Measurements from ENCODE around the gene SGPP1.
A peak's percentile ranks its signal among the peaks of the same experiment; 100 is the strongest.

SGPP1 gene

GRCh38 chr14:63727231-63727735 is 582 bp downstream of the SGPP1 start:
- peak; percentile 29 for DNase-seq (ENCODE audit: low read depth, low spot score)
- TF ChIP-seq, protein P1, sequence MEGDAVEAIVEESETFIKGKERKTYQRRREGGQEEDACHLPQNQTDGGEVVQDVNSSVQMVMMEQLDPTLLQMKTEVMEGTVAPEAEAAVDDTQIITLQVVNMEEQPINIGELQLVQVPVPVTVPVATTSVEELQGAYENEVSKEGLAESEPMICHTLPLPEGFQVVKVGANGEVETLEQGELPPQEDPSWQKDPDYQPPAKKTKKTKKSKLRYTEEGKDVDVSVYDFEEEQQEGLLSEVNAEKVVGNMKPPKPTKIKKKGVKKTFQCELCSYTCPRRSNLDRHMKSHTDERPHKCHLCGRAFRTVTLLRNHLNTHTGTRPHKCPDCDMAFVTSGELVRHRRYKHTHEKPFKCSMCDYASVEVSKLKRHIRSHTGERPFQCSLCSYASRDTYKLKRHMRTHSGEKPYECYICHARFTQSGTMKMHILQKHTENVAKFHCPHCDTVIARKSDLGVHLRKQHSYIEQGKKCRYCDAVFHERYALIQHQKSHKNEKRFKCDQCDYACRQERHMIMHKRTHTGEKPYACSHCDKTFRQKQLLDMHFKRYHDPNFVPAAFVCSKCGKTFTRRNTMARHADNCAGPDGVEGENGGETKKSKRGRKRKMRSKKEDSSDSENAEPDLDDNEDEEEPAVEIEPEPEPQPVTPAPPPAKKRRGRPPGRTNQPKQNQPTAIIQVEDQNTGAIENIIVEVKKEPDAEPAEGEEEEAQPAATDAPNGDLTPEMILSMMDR (IDR thresholded peaks at IDR 0.05; ENCODE audit: low read depth, low read length) = no peak
- in situ Hi-C loops (cut with HindIII; ENCODE audit: low sequenced_read_pairs) = no loop called here
- peak overlapping the region; percentile 93 for H3K4me3 ChIP-seq (ENCODE audit: low read depth, low read length)

GRCh38 chr14:63726499-63726898 is 1.4 kb downstream of the SGPP1 start:
- peak; percentile 8 for DNase-seq (ENCODE audit: low read depth, low spot score)
- TF ChIP-seq, protein P1 (IDR thresholded peaks at IDR 0.05; ENCODE audit: low read depth, low read length) = no peak
- in situ Hi-C loops (cut with HindIII; ENCODE audit: low sequenced_read_pairs) = no loop called here
- H3K4me3 ChIP-seq (ENCODE audit: low read depth, low read length) = peak overlapping the region; percentile 93

- DNase-seq (ENCODE audit: low read depth, low spot score) = peak; percentile 19
- TF ChIP-seq, protein P1 (IDR thresholded peaks at IDR 0.05; ENCODE audit: low read depth, low read length) = no peak
- H3K4me3 ChIP-seq (ENCODE audit: low read depth, low read length) = peak overlapping the region; percentile 93
- in situ Hi-C loops (cut with HindIII; ENCODE audit: low sequenced_read_pairs) = no loop called here
Measured at GRCh38 chr14:63725786-63726460, 1.9 kb downstream of the SGPP1 start.

DNA sequence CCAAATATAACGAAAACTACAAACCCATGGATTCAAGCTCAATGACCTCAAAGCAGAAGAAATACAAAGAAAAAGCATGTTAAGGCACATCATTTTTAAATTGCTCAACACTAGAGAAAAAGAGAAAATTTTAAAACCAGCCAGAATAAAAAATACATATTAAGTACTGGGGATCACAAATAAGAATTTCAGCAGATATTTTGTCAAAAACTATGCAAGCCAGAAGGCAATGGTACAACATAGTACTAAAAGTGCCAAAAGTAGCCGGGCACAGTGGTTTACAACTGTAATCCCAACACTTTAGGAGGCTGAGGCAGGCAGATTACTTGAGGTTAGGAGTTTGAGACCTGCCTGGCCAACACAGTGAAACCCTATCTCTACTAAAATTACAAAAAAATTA is 10.2 kb downstream of the SGPP1 start:
- TF ChIP-seq, protein P1 (IDR thresholded peaks at IDR 0.05; ENCODE audit: low read depth, low read length) = no peak
- H3K4me3 ChIP-seq (ENCODE audit: low read depth, low read length) = no peak overlapping the region
- in situ Hi-C loops (cut with HindIII; ENCODE audit: low sequenced_read_pairs) = no loop called here
- DNase-seq (ENCODE audit: low read depth, low spot score) = peak; percentile 36

GRCh38 chr14:63715360-63715759 is 12.5 kb downstream of the SGPP1 start:
- TF ChIP-seq, protein P1 (IDR thresholded peaks at IDR 0.05; ENCODE audit: low read depth, low read length) = no peak
- DNase-seq (ENCODE audit: low read depth, low spot score) = no peak
- no peak overlapping the region for H3K4me3 ChIP-seq (ENCODE audit: low read depth, low read length)
- in situ Hi-C loops (cut with HindIII; ENCODE audit: low sequenced_read_pairs) = no loop called here

GRCh38 chr14:63713764-63714163 is 14.1 kb downstream of the SGPP1 start:
- in situ Hi-C loops (cut with HindIII; ENCODE audit: low sequenced_read_pairs) = no loop called here
- TF ChIP-seq, protein P1 (IDR thresholded peaks at IDR 0.05; ENCODE audit: low read depth, low read length) = no peak
- H3K4me3 ChIP-seq (ENCODE audit: low read depth, low read length) = no peak overlapping the region
- peak; percentile 54 for DNase-seq (ENCODE audit: low read depth, low spot score)
